Measurements from ENCODE around the gene RDX. TPM values are rescaled to one million over a fixed set of nuclear protein-coding genes. Genes with fewer than 3 reads are reported as not detected.

Gene RDX
- total RNA-seq, 1 experiment from 2014 or later = 132 TPM

GRCh38 chr11:110148775-110149744 lies 147.4 kb downstream of the RDX start:
- peak; percentile 47 for DNase-seq (ENCODE audit: unreplicated experiment)
- BruUV-seq (replicated peaks) = no TSS peak
- no peaks in the 10 kb centered on the region for H3K9me3 Mint-ChIP-seq (ENCODE audit: unreplicated experiment)
- H3K4me1 Mint-ChIP-seq (ENCODE audit: insufficient read depth, unreplicated experiment) = peaks cover 51% of the 10 kb centered on the region
- H3K27me3 Mint-ChIP-seq (ENCODE audit: insufficient read depth, unreplicated experiment) = no peaks in the 10 kb centered on the region
- H3K4me3 Mint-ChIP-seq (ENCODE audit: unreplicated experiment) = no peak overlapping the region
- no peak for TF ChIP-seq CTCF (IDR thresholded peaks at IDR 0.05; ENCODE audit: unreplicated experiment)
- ChIA-PET CTCF (interaction anchor here (1.4 kb wide), 1 partner anchor 9 kb away, joined by 5 read pairs; no protein-coding TSS in a partner anchor), POLR2A (interaction anchor here (0.7 to 2.1 kb wide), 6 partner anchors 10 to 1366 kb away, joined by 3 to 8 read pairs (median 4); no protein-coding TSS in a partner anchor)
- intact Hi-C loops (cut with micrococcal nuclease) = no loop called here
- H3K27ac Mint-ChIP-seq (ENCODE audit: low read depth, unreplicated experiment) = peak overlapping the region; percentile 50
- peaks cover 64% of the 10 kb centered on the region for H3K36me3 Mint-ChIP-seq (ENCODE audit: insufficient read depth, unreplicated experiment)

- Mint-ChIP-seq H3K4me1 (ENCODE audit: insufficient read depth, unreplicated experiment) (peaks cover 51% of the 10 kb centered on the region), H3K9me3 (ENCODE audit: unreplicated experiment) (no peaks in the 10 kb centered on the region), H3K4me3 (ENCODE audit: unreplicated experiment) (no peak overlapping the region), H3K27me3 (ENCODE audit: insufficient read depth, unreplicated experiment) (no peaks in the 10 kb centered on the region), H3K36me3 (ENCODE audit: insufficient read depth, unreplicated experiment) (peaks cover 55% of the 10 kb centered on the region), H3K27ac (ENCODE audit: low read depth, unreplicated experiment) (peak overlapping the region; percentile 50)
- TSS peak; percentile 40 for BruUV-seq (replicated peaks)
- peak; percentile 25 for DNase-seq (ENCODE audit: unreplicated experiment)
- no peak for TF ChIP-seq CTCF (IDR thresholded peaks at IDR 0.05; ENCODE audit: unreplicated experiment)
- intact Hi-C loops (cut with micrococcal nuclease) = no loop called here
- ChIA-PET CTCF (interaction anchor here (0.8 to 1.4 kb wide), 2 partner anchors 10 to 44 kb away, joined by 3 to 5 read pairs; no protein-coding TSS in a partner anchor), POLR2A (interaction anchor here (1.2 to 2.1 kb wide), 7 partner anchors 12 to 52 kb away, joined by 3 to 8 read pairs (median 4); no protein-coding TSS in a partner anchor)
These were observed 148.3 kb downstream of the RDX start for GRCh38 chr11:110147962-110148709.

GRCh38 chr11:110141812-110142211 lies 154.6 kb downstream of the RDX start:
- intact Hi-C loops (cut with micrococcal nuclease) = no loop called here
- no TSS peak for BruUV-seq (replicated peaks)
- peaks cover 66% of the 10 kb centered on the region for H3K36me3 Mint-ChIP-seq (ENCODE audit: insufficient read depth, unreplicated experiment)
- no peaks in the 10 kb centered on the region for H3K27me3 Mint-ChIP-seq (ENCODE audit: insufficient read depth, unreplicated experiment)
- H3K4me1 Mint-ChIP-seq (ENCODE audit: insufficient read depth, unreplicated experiment) = peaks cover 18% of the 10 kb centered on the region
- peak; percentile 31 for DNase-seq (ENCODE audit: unreplicated experiment)
- H3K27ac Mint-ChIP-seq (ENCODE audit: low read depth, unreplicated experiment) = no peak overlapping the region
- ChIA-PET POLR2A (interaction anchor here (0.6 to 3.6 kb wide), 12 partner anchors 10 to 58 kb away, joined by 3 to 22 read pairs (median 4); partner anchors contain the start of gene ZC3H12C), CTCF (interaction anchor here (0.6 kb wide), 1 partner anchor 39 kb away, joined by 4 read pairs; no protein-coding TSS in a partner anchor)
- no peaks in the 10 kb centered on the region for H3K9me3 Mint-ChIP-seq (ENCODE audit: unreplicated experiment)
- TF ChIP-seq CTCF (IDR thresholded peaks at IDR 0.05; ENCODE audit: unreplicated experiment) = no peak
- no peak overlapping the region for H3K4me3 Mint-ChIP-seq (ENCODE audit: unreplicated experiment)
